Small intestine (tissue), 7 donors: ENCODE results near the gene NAA15. TPM values are rescaled to one million over a fixed set of nuclear protein-coding genes. Genes with fewer than 3 reads are reported as not detected.

ENCODE experiments used
- DNase-seq, 2 donors: peaks; one replicate each; pipeline versions ENCODE4 v3.0.0 to v3.0.0-alpha.2; 2013
- FAIRE-seq: peaks from 2 replicates; lab custom pipeline; 2012; peaks lifted over from hg19 to GRCh38; lab: Jason Lieb, UNC
- H3K27ac ChIP-seq, 3 donors: one replicate each; pipeline ENCODE4 v1.5.1; 2013; ENCODE audit warnings: low read length in 2 of 3, mild to moderate bottlenecking in 2 of 3, control low read depth in 1 of 3, inconsistent platforms in 1 of 3, low read depth in 1 of 3, moderate library complexity in 1 of 3
- H3K27me3 ChIP-seq, 3 donors: one replicate each; pipeline ENCODE4 v1.6.1; 2013; ENCODE audit warnings: low read length in 3 of 3, inconsistent platforms in 1 of 3; ENCODE audit not compliant: control insufficient read depth in 3 of 3, insufficient read depth in 3 of 3
- H3K36me3 ChIP-seq, 3 donors: one replicate each; pipeline ENCODE4 v1.6.1; 2013; ENCODE audit warnings: low read length in 3 of 3, inconsistent platforms in 1 of 3, low read depth in 1 of 3, mild to moderate bottlenecking in 1 of 3, moderate library complexity in 1 of 3; ENCODE audit not compliant: control insufficient read depth in 3 of 3, insufficient read depth in 2 of 3
- H3K4me1 ChIP-seq, 3 donors: one replicate each; pipeline ENCODE4 v1.6.1; 2013; ENCODE audit warnings: low read length in 2 of 3, inconsistent platforms in 1 of 3, low read depth in 1 of 3, mild to moderate bottlenecking in 1 of 3, moderate library complexity in 1 of 3; ENCODE audit not compliant: control insufficient read depth in 3 of 3, insufficient read depth in 2 of 3
- H3K4me3 ChIP-seq, 3 donors: one replicate each; pipeline ENCODE4 v1.5.1; 2013; ENCODE audit warnings: low read length in 3 of 3, control low read depth in 1 of 3, inconsistent platforms in 1 of 3, low read depth in 1 of 3, mild to moderate bottlenecking in 1 of 3, moderate library complexity in 1 of 3
- H3K9me3 ChIP-seq, 2 donors: one replicate each; pipeline ENCODE4 v1.6.1; 2013; ENCODE audit warnings: low read depth in 1 of 2, low read length in 1 of 2; ENCODE audit not compliant: control insufficient read depth in 2 of 2, insufficient read depth in 1 of 2
- WGBS, 3 donors: extraction: QIAGEN DNeasy Blood & Tissue Kit; methylation state at CpG; one replicate each; pipeline ENCODE4 v1.1.7; 2013; 5-methylcytosine and 5-hydroxymethylcytosine counted together
- polyA plus RNA-seq, 4 donors: library from polyadenylated mRNA; stranded (reverse) in 3 of 4; unstranded in 1 of 4; fragments of 200-250 nt in 3 of 4; fragments of 120-200 nt in 1 of 4; gene quantifications; one replicate each; pipeline versions ENCODE4 v1.2.1 to v1.2.3, GENCODE V29; 2013
- donor health status: healthy with polysubstance abuse.
- donor health status: control.
- donor health status: control.
- donor health status: Bipolar disorder and iron deficiency.
- donor health status: healthy.

Gene NAA15
- polyA plus RNA-seq, 4 donors = 5.4 to 20.9 (median 8.6) TPM

DNA sequence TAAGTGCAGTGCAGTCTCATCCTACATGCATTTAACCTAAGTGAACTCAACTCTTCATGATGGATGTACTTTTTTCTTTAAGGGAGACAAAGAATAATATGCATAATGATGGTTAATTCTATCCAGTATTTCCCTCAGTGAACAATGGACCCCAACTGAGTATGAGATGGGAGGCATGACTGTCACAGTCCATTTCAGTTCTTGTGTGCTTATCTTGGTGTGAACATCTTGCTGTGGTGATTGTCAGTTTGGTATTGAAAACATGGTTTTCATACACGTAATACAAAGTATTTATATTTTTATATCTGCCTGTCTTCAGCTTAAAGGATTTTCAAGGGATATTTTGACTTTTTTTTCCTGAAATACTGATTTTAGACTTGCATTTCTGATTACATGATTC lies 72.9 kb downstream of the NAA15 start:
- WGBS, 3 donors = 93 to 100% (median 95%) methylated on average over 1 of the region's 1 CpG
- no peak overlapping the region for H3K27ac ChIP-seq
- H3K27me3 ChIP-seq = no peaks in the 10 kb centered on the region
- DNase-seq = no peak
- H3K4me3 ChIP-seq = no peak overlapping the region
- FAIRE-seq = no peak
- peaks cover 5 to 11% (median 9%) of the 10 kb centered on the region in 3 donors for H3K36me3 ChIP-seq
- H3K4me1 ChIP-seq = no peaks in the 10 kb centered on the region
- no peaks in the 10 kb centered on the region for H3K9me3 ChIP-seq

DNA sequence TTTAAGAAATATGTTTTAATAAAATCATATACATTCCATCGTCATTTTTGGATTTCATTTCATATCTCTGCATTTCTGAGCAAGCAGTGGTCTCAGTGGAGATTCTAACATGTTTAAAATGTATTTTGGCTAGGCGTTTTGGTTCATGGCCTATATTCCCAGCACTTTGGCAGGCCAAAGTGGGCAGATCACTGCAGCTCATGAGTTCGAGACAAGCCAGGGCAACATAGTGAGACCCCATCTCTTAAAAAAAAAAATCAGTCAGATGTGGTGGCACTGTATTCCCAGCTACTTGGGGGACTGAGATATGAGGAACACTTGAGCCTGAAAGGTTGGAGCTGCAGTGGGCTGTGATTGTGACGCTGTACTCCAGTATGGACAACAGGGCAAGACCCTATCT lies 85.1 kb downstream of the NAA15 start:
- FAIRE-seq (no peak), DNase-seq (no peak)
- H3K4me1 ChIP-seq = no peaks in the 10 kb centered on the region
- H3K27ac ChIP-seq = no peak overlapping the region
- 95 to 97% (median 96%) methylated on average over 4 of the region's 4 CpGs for WGBS, 3 donors
- H3K9me3 ChIP-seq = no peaks in the 10 kb centered on the region
- H3K4me3 ChIP-seq = no peak overlapping the region
- peaks cover 3 to 11% (median 4%) of the 10 kb centered on the region in 3 donors for H3K36me3 ChIP-seq
- H3K27me3 ChIP-seq = no peaks in the 10 kb centered on the region

GRCh38 chr4:139389102-139389501 lies 87.8 kb downstream of the NAA15 start:
- Histone ChIP-seq H3K27me3 (no peaks in the 10 kb centered on the region), H3K4me3 (no peak overlapping the region), H3K9me3 (no peaks in the 10 kb centered on the region), H3K27ac (no peak overlapping the region), H3K36me3 (peaks cover 3 to 14% (median 4%) of the 10 kb centered on the region in 3 donors), H3K4me1 (no peaks in the 10 kb centered on the region)
- no peak for FAIRE-seq
- no peak for DNase-seq

GRCh38 chr4:139389991-139390390 lies 88.7 kb downstream of the NAA15 start:
- WGBS, 3 donors = 94 to 97% (median 96%) methylated on average over 1 of the region's 1 CpG

GRCh38 chr4:139391731-139392130 lies 90.4 kb downstream of the NAA15 start:
- no peaks in the 10 kb centered on the region for H3K4me1 ChIP-seq
- H3K4me3 ChIP-seq = no peak overlapping the region
- no peaks in the 10 kb centered on the region for H3K27me3 ChIP-seq
- FAIRE-seq (no peak), DNase-seq (no peak)
- WGBS, 3 donors = 94 to 98% (median 97%) methylated on average over 2 of the region's 2 CpGs
- H3K9me3 ChIP-seq = no peaks in the 10 kb centered on the region
- no peak overlapping the region for H3K27ac ChIP-seq
- peaks cover 0 to 10% (median 2%) of the 10 kb centered on the region in 3 donors for H3K36me3 ChIP-seq

More at GRCh38 chr4:139389991-139390390, 88.7 kb downstream of the NAA15 start:
- no peaks in the 10 kb centered on the region for H3K4me1 ChIP-seq
- H3K36me3 ChIP-seq = peaks cover 2 to 9% (median 3%) of the 10 kb centered on the region in 3 donors
- no peak overlapping the region for H3K4me3 ChIP-seq
- H3K27ac ChIP-seq = no peak overlapping the region
- no peak for DNase-seq
- no peaks in the 10 kb centered on the region for H3K27me3 ChIP-seq
- FAIRE-seq = no peak
- H3K9me3 ChIP-seq = no peaks in the 10 kb centered on the region

DNA sequence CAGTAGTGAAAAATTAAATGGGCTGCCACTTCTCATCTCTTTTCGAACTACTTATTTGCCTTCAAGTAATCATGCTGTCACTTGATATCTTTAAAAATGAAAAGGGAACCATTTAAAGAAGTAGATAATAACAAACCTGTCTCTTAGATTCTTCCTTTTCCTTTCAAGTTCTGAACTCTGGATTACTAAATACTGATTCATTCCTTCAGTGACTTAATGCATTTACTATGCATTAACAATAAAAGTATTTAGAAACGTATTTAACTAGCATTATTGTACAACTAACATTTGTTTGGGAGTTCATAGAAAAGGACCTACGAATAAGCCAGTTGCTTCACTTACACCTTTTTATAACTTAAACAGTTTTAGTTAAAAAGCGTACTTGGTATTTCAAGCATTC lies 91.5 kb downstream of the NAA15 start:
- Histone ChIP-seq H3K9me3 (no peaks in the 10 kb centered on the region), H3K4me3 (no peak overlapping the region), H3K36me3 (peaks cover 0 to 10% (median under 1%) of the 10 kb centered on the region in 3 donors), H3K27me3 (no peaks in the 10 kb centered on the region), H3K4me1 (no peaks in the 10 kb centered on the region), H3K27ac (no peak overlapping the region)
- FAIRE-seq (no peak), DNase-seq (no peak)
- 92 to 95% (median 94%) methylated on average over 4 of the region's 4 CpGs for WGBS, 3 donors

DNA sequence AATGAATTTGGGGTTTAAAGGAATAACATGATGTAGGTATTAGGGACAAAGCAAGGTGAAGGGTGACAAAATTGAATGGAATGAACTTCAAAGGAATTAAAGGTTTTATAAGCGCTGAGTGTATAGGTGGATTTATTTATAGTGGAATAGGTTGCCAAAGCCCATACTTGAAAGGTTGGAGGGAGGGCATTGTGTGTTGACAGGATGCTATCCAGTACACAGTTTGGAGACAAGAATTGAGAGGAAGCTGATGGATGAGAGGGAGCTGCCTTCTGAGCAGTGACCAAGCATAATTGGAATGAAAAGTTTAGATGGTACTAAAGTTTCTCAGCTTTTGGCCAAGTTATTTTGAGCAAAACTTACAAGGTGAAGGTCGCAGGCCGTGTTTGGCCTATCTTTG lies 100.1 kb downstream of the NAA15 start:
- no peak overlapping the region for H3K27ac ChIP-seq

GRCh38 chr4:139402436-139402835 lies 101.1 kb downstream of the NAA15 start:
- no peaks in the 10 kb centered on the region for H3K4me1 ChIP-seq
- no peaks in the 10 kb centered on the region for H3K27me3 ChIP-seq
- DNase-seq = no peak
- no peak for FAIRE-seq
- H3K9me3 ChIP-seq = no peaks in the 10 kb centered on the region
- no peak overlapping the region for H3K27ac ChIP-seq
- H3K36me3 ChIP-seq = peaks cover 0 to 6% (median 5%) of the 10 kb centered on the region in 3 donors
- 84 to 97% (median 94%) methylated on average over 5 of the region's 5 CpGs for WGBS, 3 donors
- H3K4me3 ChIP-seq = no peak overlapping the region

More for the DNA sequence above, 100.1 kb downstream of the NAA15 start:
- H3K4me1 ChIP-seq = no peaks in the 10 kb centered on the region
- FAIRE-seq (no peak), DNase-seq (no peak)
- H3K27me3 ChIP-seq = no peaks in the 10 kb centered on the region
- peaks cover 0 to 6% (median 5%) of the 10 kb centered on the region in 3 donors for H3K36me3 ChIP-seq
- no peaks in the 10 kb centered on the region for H3K9me3 ChIP-seq
- H3K4me3 ChIP-seq = no peak overlapping the region
- WGBS, 3 donors = 96 to 100% (median 97%) methylated on average over 3 of the region's 3 CpGs

- 90 to 97% (median 91%) methylated on average over 3 of the region's 3 CpGs for WGBS, 3 donors
- Histone ChIP-seq H3K4me1 (no peaks in the 10 kb centered on the region), H3K27me3 (no peaks in the 10 kb centered on the region), H3K4me3 (no peak overlapping the region), H3K9me3 (no peaks in the 10 kb centered on the region), H3K36me3 (peaks cover 0 to 7% (median 6%) of the 10 kb centered on the region in 3 donors), H3K27ac (no peak overlapping the region)
- DNase-seq (no peak), FAIRE-seq (no peak)
Measured at GRCh38 chr4:139403462-139403861, 102.2 kb downstream of the NAA15 start.
